ENCODE data around the gene STX1A.

Gene STX1A

GRCh38 chr7:73706126-73707044 is 13.1 kb downstream of the STX1A start:
- DNase-seq = peak; percentile 61
- peaks cover 16% of the 10 kb centered on the region for H3K4me1 Mint-ChIP-seq (ENCODE audit: low read depth)
- peaks cover 44% of the 10 kb centered on the region for H3K36me3 Mint-ChIP-seq (ENCODE audit: low read depth)

GRCh38 chr7:73705551-73705920 is 13.9 kb downstream of the STX1A start:
- no peaks in the 10 kb centered on the region for H3K27me3 Mint-ChIP-seq
- no peak overlapping the region for H3K27ac Mint-ChIP-seq
- no peak overlapping the region for H3K4me3 Mint-ChIP-seq
- DNase-seq = no peak
- peaks cover 16% of the 10 kb centered on the region for H3K4me1 Mint-ChIP-seq (ENCODE audit: low read depth)
- H3K9me3 Mint-ChIP-seq = no peaks in the 10 kb centered on the region
- peaks cover 49% of the 10 kb centered on the region for H3K36me3 Mint-ChIP-seq (ENCODE audit: low read depth)

More at GRCh38 chr7:73706126-73707044, 13.1 kb downstream of the STX1A start:
- H3K9me3 Mint-ChIP-seq = no peaks in the 10 kb centered on the region
- no peaks in the 10 kb centered on the region for H3K27me3 Mint-ChIP-seq
- peak overlapping the region; percentile 55 for H3K27ac Mint-ChIP-seq
- no peak overlapping the region for H3K4me3 Mint-ChIP-seq

GRCh38 chr7:73704640-73705550 is 14.6 kb downstream of the STX1A start:
- Mint-ChIP-seq H3K27ac (no peak overlapping the region), H3K27me3 (no peaks in the 10 kb centered on the region), H3K36me3 (ENCODE audit: low read depth) (peaks cover 54% of the 10 kb centered on the region), H3K4me1 (ENCODE audit: low read depth) (peaks cover 16% of the 10 kb centered on the region), H3K9me3 (no peaks in the 10 kb centered on the region), H3K4me3 (no peak overlapping the region)
- DNase-seq = no peak

GRCh38 chr7:73703757-73704639 is 15.5 kb downstream of the STX1A start:
- no peak overlapping the region for H3K4me3 Mint-ChIP-seq
- H3K4me1 Mint-ChIP-seq (ENCODE audit: low read depth) = peaks cover 16% of the 10 kb centered on the region
- H3K27me3 Mint-ChIP-seq = no peaks in the 10 kb centered on the region
- H3K36me3 Mint-ChIP-seq (ENCODE audit: low read depth) = peaks cover 62% of the 10 kb centered on the region
- H3K9me3 Mint-ChIP-seq = no peaks in the 10 kb centered on the region
- peak; percentile 62 for DNase-seq
- no peak overlapping the region for H3K27ac Mint-ChIP-seq

- H3K9me3 Mint-ChIP-seq = no peaks in the 10 kb centered on the region
- no peak overlapping the region for H3K4me3 Mint-ChIP-seq
- peaks cover 16% of the 10 kb centered on the region for H3K4me1 Mint-ChIP-seq (ENCODE audit: low read depth)
- H3K27me3 Mint-ChIP-seq = no peaks in the 10 kb centered on the region
- H3K27ac Mint-ChIP-seq = no peak overlapping the region
- no peak for DNase-seq
- peaks cover 67% of the 10 kb centered on the region for H3K36me3 Mint-ChIP-seq (ENCODE audit: low read depth)
Observed at GRCh38 chr7:73703225-73703624, 16.2 kb downstream of the STX1A start.

- no peak for DNase-seq
- Mint-ChIP-seq H3K4me3 (no peak overlapping the region), H3K36me3 (ENCODE audit: low read depth) (peaks cover 73% of the 10 kb centered on the region), H3K27me3 (no peaks in the 10 kb centered on the region), H3K9me3 (no peaks in the 10 kb centered on the region), H3K4me1 (ENCODE audit: low read depth) (peaks cover 16% of the 10 kb centered on the region), H3K27ac (peak overlapping the region; percentile 13)
Observed at GRCh38 chr7:73702665-73703064, 16.8 kb downstream of the STX1A start.

- no peak overlapping the region for H3K4me3 Mint-ChIP-seq
- H3K27me3 Mint-ChIP-seq = no peaks in the 10 kb centered on the region
- H3K4me1 Mint-ChIP-seq (ENCODE audit: low read depth) = peaks cover 13% of the 10 kb centered on the region
- no peak for DNase-seq
- H3K27ac Mint-ChIP-seq = peak overlapping the region; percentile 13
- peaks cover 77% of the 10 kb centered on the region for H3K36me3 Mint-ChIP-seq (ENCODE audit: low read depth)
- H3K9me3 Mint-ChIP-seq = no peaks in the 10 kb centered on the region
Observed at GRCh38 chr7:73702226-73702625, 17.2 kb downstream of the STX1A start.

- Mint-ChIP-seq H3K4me1 (ENCODE audit: low read depth) (peaks cover 6% of the 10 kb centered on the region), H3K4me3 (no peak overlapping the region), H3K27ac (no peak overlapping the region), H3K36me3 (ENCODE audit: low read depth) (peaks cover 79% of the 10 kb centered on the region), H3K27me3 (no peaks in the 10 kb centered on the region), H3K9me3 (no peaks in the 10 kb centered on the region)
- DNase-seq = no peak
Observed at GRCh38 chr7:73701357-73701995, 18.0 kb downstream of the STX1A start.

GRCh38 chr7:73700581-73701134 is 18.8 kb downstream of the STX1A start:
- Mint-ChIP-seq H3K27ac (no peak overlapping the region), H3K4me3 (no peak overlapping the region), H3K4me1 (ENCODE audit: low read depth) (peaks cover 3% of the 10 kb centered on the region), H3K9me3 (no peaks in the 10 kb centered on the region), H3K27me3 (no peaks in the 10 kb centered on the region), H3K36me3 (ENCODE audit: low read depth) (peaks cover 86% of the 10 kb centered on the region)
- no peak for DNase-seq

- Mint-ChIP-seq H3K27me3 (no peaks in the 10 kb centered on the region), H3K4me1 (ENCODE audit: low read depth) (peaks cover 3% of the 10 kb centered on the region), H3K9me3 (no peaks in the 10 kb centered on the region), H3K36me3 (ENCODE audit: low read depth) (peaks cover 87% of the 10 kb centered on the region), H3K27ac (no peak overlapping the region), H3K4me3 (no peak overlapping the region)
- no peak for DNase-seq
Observed at GRCh38 chr7:73700069-73700423, 19.4 kb downstream of the STX1A start.

- H3K9me3 Mint-ChIP-seq = no peaks in the 10 kb centered on the region
- no peaks in the 10 kb centered on the region for H3K27me3 Mint-ChIP-seq
- no peak overlapping the region for H3K27ac Mint-ChIP-seq
- peaks cover 3% of the 10 kb centered on the region for H3K4me1 Mint-ChIP-seq (ENCODE audit: low read depth)
- no peak overlapping the region for H3K4me3 Mint-ChIP-seq
- no peak for DNase-seq
- H3K36me3 Mint-ChIP-seq (ENCODE audit: low read depth) = peaks cover 89% of the 10 kb centered on the region
Observed at GRCh38 chr7:73699370-73700068, 19.9 kb downstream of the STX1A start.

- Mint-ChIP-seq H3K27me3 (no peaks in the 10 kb centered on the region), H3K27ac (peak overlapping the region; percentile 46), H3K36me3 (ENCODE audit: low read depth) (peaks cover 94% of the 10 kb centered on the region), H3K4me3 (no peak overlapping the region), H3K9me3 (no peaks in the 10 kb centered on the region), H3K4me1 (ENCODE audit: low read depth) (peaks cover under 1% of the 10 kb centered on the region)
- DNase-seq = no peak
Observed at GRCh38 chr7:73698410-73698809, 21.1 kb downstream of the STX1A start.

- DNase-seq = no peak
- no peak overlapping the region for H3K27ac Mint-ChIP-seq
- no peaks in the 10 kb centered on the region for H3K9me3 Mint-ChIP-seq
- H3K36me3 Mint-ChIP-seq (ENCODE audit: low read depth) = peaks cover 93% of the 10 kb centered on the region
- no peaks in the 10 kb centered on the region for H3K4me1 Mint-ChIP-seq (ENCODE audit: low read depth)
- no peaks in the 10 kb centered on the region for H3K27me3 Mint-ChIP-seq
- no peak overlapping the region for H3K4me3 Mint-ChIP-seq
Observed at GRCh38 chr7:73696372-73696771, 23.1 kb downstream of the STX1A start.
